ENCODE measurements around the gene RASL11B. TPM values are rescaled to one million over a fixed set of nuclear protein-coding genes. Genes with fewer than 3 reads are reported as not detected.

Gene RASL11B
- polyA plus RNA-seq, 1 donor = 2.1 TPM

- DNase-seq = no peak
- Histone ChIP-seq H3K36me3 (ENCODE audit: control insufficient read depth, insufficient read depth, low read length) (no peaks in the 10 kb centered on the region), H3K4me3 (ENCODE audit: low read length) (no peak overlapping the region), H3K27ac (ENCODE audit: low read length) (no peak overlapping the region), H3K27me3 (ENCODE audit: control insufficient read depth, insufficient read depth, low read length) (no peaks in the 10 kb centered on the region), H3K4me1 (ENCODE audit: control insufficient read depth, insufficient read depth, low read length) (peaks cover under 1% of the 10 kb centered on the region), H3K9me3 (ENCODE audit: control insufficient read depth, low read depth, low read length) (no peaks in the 10 kb centered on the region)
- no CpG with 5 or more reads among the region's 3 CpGs for WGBS (ENCODE audit: insufficient coverage, low lambda C conversion rate)
These were observed 18.2 kb upstream of the RASL11B start for GRCh38 chr4:52843958-52844357.

DNA sequence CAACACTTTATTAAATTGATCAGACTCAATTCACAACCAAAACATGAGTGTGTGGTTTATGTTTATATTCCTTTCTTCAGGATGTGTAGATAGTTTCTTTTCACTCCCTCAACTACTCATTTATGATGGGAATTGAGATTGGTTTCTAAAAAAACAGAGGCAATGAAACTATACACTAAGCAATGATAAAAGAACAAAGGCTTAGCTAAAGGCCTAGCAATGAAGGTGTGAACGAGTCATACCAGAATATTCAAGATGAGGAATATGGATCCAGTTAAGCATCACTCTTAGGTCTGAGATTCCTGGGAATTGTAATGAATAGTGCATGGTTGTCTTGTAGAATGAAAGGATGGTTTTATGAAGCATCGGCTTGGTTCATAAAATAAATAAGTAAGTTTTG, 17.5 kb upstream of the RASL11B start:
- Histone ChIP-seq H3K27ac (ENCODE audit: low read length) (no peak overlapping the region), H3K27me3 (ENCODE audit: control insufficient read depth, insufficient read depth, low read length) (no peaks in the 10 kb centered on the region), H3K4me3 (ENCODE audit: low read length) (no peak overlapping the region), H3K9me3 (ENCODE audit: control insufficient read depth, low read depth, low read length) (no peaks in the 10 kb centered on the region), H3K4me1 (ENCODE audit: control insufficient read depth, insufficient read depth, low read length) (peaks cover 2% of the 10 kb centered on the region), H3K36me3 (ENCODE audit: control insufficient read depth, insufficient read depth, low read length) (no peaks in the 10 kb centered on the region)
- 100% methylated on average over 1 of the region's 2 CpGs for WGBS (ENCODE audit: insufficient coverage, low lambda C conversion rate)
- no peak for DNase-seq

DNA sequence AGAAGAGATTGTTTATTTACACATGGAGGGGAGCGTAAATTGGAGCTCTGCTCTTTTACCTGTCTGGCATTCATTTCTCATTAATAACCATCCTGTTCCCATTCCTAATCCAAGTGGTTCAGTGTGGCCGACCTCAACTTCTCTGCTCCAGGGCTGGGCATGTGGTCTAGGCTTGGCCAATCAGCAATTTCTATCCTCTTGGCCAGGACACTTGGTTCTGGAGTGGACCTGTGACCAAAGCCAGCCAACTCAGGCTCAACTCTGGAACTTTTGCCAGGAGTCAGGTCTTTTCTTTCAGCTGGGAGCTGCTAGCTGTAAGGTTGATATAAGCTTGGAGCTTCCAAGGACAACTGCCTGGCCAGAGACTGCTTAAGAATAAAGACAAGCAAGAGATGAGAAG, 15.6 kb upstream of the RASL11B start:
- H3K27me3 ChIP-seq (ENCODE audit: control insufficient read depth, insufficient read depth, low read length) = no peaks in the 10 kb centered on the region
- H3K4me1 ChIP-seq (ENCODE audit: control insufficient read depth, insufficient read depth, low read length) = peaks cover 10% of the 10 kb centered on the region
- H3K27ac ChIP-seq (ENCODE audit: low read length) = no peak overlapping the region
- no peak overlapping the region for H3K4me3 ChIP-seq (ENCODE audit: low read length)
- no peak for DNase-seq
- WGBS (ENCODE audit: insufficient coverage, low lambda C conversion rate) = 100% methylated on average over 1 of the region's 2 CpGs
- no peaks in the 10 kb centered on the region for H3K9me3 ChIP-seq (ENCODE audit: control insufficient read depth, low read depth, low read length)
- no peaks in the 10 kb centered on the region for H3K36me3 ChIP-seq (ENCODE audit: control insufficient read depth, insufficient read depth, low read length)

- DNase-seq = peak in 1 of 2 donors; percentile 53
- no peak overlapping the region for H3K4me3 ChIP-seq (ENCODE audit: low read length)
- H3K9me3 ChIP-seq (ENCODE audit: control insufficient read depth, low read depth, low read length) = no peaks in the 10 kb centered on the region
- peaks cover 10% of the 10 kb centered on the region for H3K4me1 ChIP-seq (ENCODE audit: control insufficient read depth, insufficient read depth, low read length)
- 43% methylated on average over 3 of the region's 6 CpGs for WGBS (ENCODE audit: insufficient coverage, low lambda C conversion rate)
- H3K36me3 ChIP-seq (ENCODE audit: control insufficient read depth, insufficient read depth, low read length) = no peaks in the 10 kb centered on the region
- H3K27ac ChIP-seq (ENCODE audit: low read length) = no peak overlapping the region
- H3K27me3 ChIP-seq (ENCODE audit: control insufficient read depth, insufficient read depth, low read length) = no peaks in the 10 kb centered on the region
These were observed 13.9 kb upstream of the RASL11B start for GRCh38 chr4:52848254-52848653.

GRCh38 chr4:52850406-52851124, 11.6 kb upstream of the RASL11B start:
- peak; percentile 28 to 58 for DNase-seq
- no peaks in the 10 kb centered on the region for H3K36me3 ChIP-seq (ENCODE audit: control insufficient read depth, insufficient read depth, low read length)
- H3K9me3 ChIP-seq (ENCODE audit: control insufficient read depth, low read depth, low read length) = no peaks in the 10 kb centered on the region
- H3K27ac ChIP-seq (ENCODE audit: low read length) = no peak overlapping the region
- H3K27me3 ChIP-seq (ENCODE audit: control insufficient read depth, insufficient read depth, low read length) = no peaks in the 10 kb centered on the region
- peaks cover 10% of the 10 kb centered on the region for H3K4me1 ChIP-seq (ENCODE audit: control insufficient read depth, insufficient read depth, low read length)
- H3K4me3 ChIP-seq (ENCODE audit: low read length) = no peak overlapping the region
- WGBS (ENCODE audit: insufficient coverage, low lambda C conversion rate) = no CpG with 5 or more reads among the region's 3 CpGs

- Histone ChIP-seq H3K27ac (ENCODE audit: low read length) (no peak overlapping the region), H3K27me3 (ENCODE audit: control insufficient read depth, insufficient read depth, low read length) (no peaks in the 10 kb centered on the region), H3K4me3 (ENCODE audit: low read length) (no peak overlapping the region), H3K36me3 (ENCODE audit: control insufficient read depth, insufficient read depth, low read length) (no peaks in the 10 kb centered on the region), H3K9me3 (ENCODE audit: control insufficient read depth, low read depth, low read length) (no peaks in the 10 kb centered on the region), H3K4me1 (ENCODE audit: control insufficient read depth, insufficient read depth, low read length) (peaks cover 10% of the 10 kb centered on the region)
- WGBS (ENCODE audit: insufficient coverage, low lambda C conversion rate) = no CpG with 5 or more reads among the region's 1 CpG
- no peak for DNase-seq
These were observed 10.1 kb upstream of the RASL11B start for GRCh38 chr4:52852041-52852440.

GRCh38 chr4:52852711-52853110, 9.4 kb upstream of the RASL11B start:
- no peaks in the 10 kb centered on the region for H3K9me3 ChIP-seq (ENCODE audit: control insufficient read depth, low read depth, low read length)
- no peak for DNase-seq
- WGBS (ENCODE audit: insufficient coverage, low lambda C conversion rate) = no CpG with 5 or more reads among the region's 3 CpGs

DNA sequence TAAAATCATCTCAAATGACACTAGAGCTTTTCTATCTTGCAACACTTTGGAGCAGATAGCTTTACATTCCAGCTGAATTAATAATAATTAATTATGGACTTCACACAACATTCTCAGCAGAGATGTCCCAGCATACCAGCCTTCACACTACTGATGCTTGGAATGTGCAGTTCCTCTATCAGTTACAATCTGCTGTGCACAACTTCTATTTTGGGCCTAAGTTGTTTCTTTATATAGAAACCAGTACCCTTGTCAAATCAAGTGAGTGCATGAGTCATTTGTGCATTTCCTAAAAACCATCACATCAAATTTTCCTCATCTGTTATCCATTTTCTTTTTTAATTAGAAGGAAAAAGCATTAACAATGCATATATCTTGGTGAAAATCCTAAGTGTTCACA, 8.8 kb upstream of the RASL11B start:
- no peaks in the 10 kb centered on the region for H3K36me3 ChIP-seq (ENCODE audit: control insufficient read depth, insufficient read depth, low read length)
- H3K27ac ChIP-seq (ENCODE audit: low read length) = no peak overlapping the region
- no peaks in the 10 kb centered on the region for H3K9me3 ChIP-seq (ENCODE audit: control insufficient read depth, low read depth, low read length)
- H3K4me1 ChIP-seq (ENCODE audit: control insufficient read depth, insufficient read depth, low read length) = peaks cover 10% of the 10 kb centered on the region
- no peak overlapping the region for H3K4me3 ChIP-seq (ENCODE audit: low read length)
- no peaks in the 10 kb centered on the region for H3K27me3 ChIP-seq (ENCODE audit: control insufficient read depth, insufficient read depth, low read length)
- DNase-seq = no peak

More at GRCh38 chr4:52852711-52853110, 9.4 kb upstream of the RASL11B start:
- Histone ChIP-seq H3K4me1 (ENCODE audit: control insufficient read depth, insufficient read depth, low read length) (peaks cover 10% of the 10 kb centered on the region), H3K4me3 (ENCODE audit: low read length) (no peak overlapping the region), H3K27me3 (ENCODE audit: control insufficient read depth, insufficient read depth, low read length) (no peaks in the 10 kb centered on the region), H3K27ac (ENCODE audit: low read length) (no peak overlapping the region), H3K36me3 (ENCODE audit: control insufficient read depth, insufficient read depth, low read length) (no peaks in the 10 kb centered on the region)

DNA sequence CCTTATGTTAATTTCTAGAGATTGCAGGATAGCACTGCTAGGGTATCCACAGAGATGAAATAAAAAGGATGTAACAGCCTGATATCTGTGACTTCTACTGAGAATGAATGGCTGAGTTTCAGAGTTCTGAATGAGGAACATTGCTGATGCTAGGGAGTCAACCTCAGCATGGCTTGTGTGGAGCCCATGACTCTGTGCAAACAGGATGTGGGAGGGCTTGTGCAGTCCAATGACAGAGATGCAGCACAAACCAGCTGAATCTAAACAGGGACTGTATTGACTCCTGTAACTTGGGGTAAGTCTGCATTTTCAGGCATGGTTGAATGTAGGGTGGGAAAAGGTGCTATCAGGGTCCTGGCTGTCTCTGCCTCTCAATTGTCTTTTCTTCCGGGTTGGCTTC, 5.3 kb upstream of the RASL11B start:
- 100% methylated on average over 1 of the region's 1 CpG for WGBS (ENCODE audit: insufficient coverage, low lambda C conversion rate)
- Histone ChIP-seq H3K4me1 (ENCODE audit: control insufficient read depth, insufficient read depth, low read length) (peaks cover 3% of the 10 kb centered on the region), H3K9me3 (ENCODE audit: control insufficient read depth, low read depth, low read length) (no peaks in the 10 kb centered on the region), H3K27me3 (ENCODE audit: control insufficient read depth, insufficient read depth, low read length) (peaks cover 13% of the 10 kb centered on the region), H3K27ac (ENCODE audit: low read length) (no peak overlapping the region), H3K36me3 (ENCODE audit: control insufficient read depth, insufficient read depth, low read length) (no peaks in the 10 kb centered on the region), H3K4me3 (ENCODE audit: low read length) (no peak overlapping the region)
- no peak for DNase-seq

DNA sequence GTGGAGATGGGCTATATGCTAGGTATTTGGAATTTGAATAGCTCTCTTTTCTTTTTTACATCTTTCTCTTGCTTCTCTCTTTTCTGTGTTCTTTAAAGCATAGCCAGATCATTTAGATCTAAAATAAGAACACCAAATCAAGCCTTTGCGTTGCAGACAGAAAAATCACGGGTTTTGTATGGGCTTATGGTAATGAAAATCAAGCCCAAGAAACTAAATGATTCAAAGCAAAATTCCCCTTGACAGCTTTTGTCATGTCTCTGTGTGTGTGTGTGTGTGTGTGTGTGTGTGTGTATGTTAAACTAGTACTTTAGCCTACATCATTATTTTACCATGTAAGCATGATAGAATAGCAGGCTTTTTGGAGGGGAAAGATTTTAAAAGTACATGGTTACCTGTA, 1.8 kb upstream of the RASL11B start:
- H3K4me1 ChIP-seq (ENCODE audit: control insufficient read depth, insufficient read depth, low read length) = peaks cover 9% of the 10 kb centered on the region
- peaks cover 21% of the 10 kb centered on the region for H3K27me3 ChIP-seq (ENCODE audit: control insufficient read depth, insufficient read depth, low read length)
- no peak overlapping the region for H3K27ac ChIP-seq (ENCODE audit: low read length)
- no peak for DNase-seq
- H3K4me3 ChIP-seq (ENCODE audit: low read length) = no peak overlapping the region
- peaks cover under 1% of the 10 kb centered on the region for H3K36me3 ChIP-seq (ENCODE audit: control insufficient read depth, insufficient read depth, low read length)
- no CpG with 5 or more reads among the region's 2 CpGs for WGBS (ENCODE audit: insufficient coverage, low lambda C conversion rate)
- H3K9me3 ChIP-seq (ENCODE audit: control insufficient read depth, low read depth, low read length) = no peaks in the 10 kb centered on the region

DNA sequence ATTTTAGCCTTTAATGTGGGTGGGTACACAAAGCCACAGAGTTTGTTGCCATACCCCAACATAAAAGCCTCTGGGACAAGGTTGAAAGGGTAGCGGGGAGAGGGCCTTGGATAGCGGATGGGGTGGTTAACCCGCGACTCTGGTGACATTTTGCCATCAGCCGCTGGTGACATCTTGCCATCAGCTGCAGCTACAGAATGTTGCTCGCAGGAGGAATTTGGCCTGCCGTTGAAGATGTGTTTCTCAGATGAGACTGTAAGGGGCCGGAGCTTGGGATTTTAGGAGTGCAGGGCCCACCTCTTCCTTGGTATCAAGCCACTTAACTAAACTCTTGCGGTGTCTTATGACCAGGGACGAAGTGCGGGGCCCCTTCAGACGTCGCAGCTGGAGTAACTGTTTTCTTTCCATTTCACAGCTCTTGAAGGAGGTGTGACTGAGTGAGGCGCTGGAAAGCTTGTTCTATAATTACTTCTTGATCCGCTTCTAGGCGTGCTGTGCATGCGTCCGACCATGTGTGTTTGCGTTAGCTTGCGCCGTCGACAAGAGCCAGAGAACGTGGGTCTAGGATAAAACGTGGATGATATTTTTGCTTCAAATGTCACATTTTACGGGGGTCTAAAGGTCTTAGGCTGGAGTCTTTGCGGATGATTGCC, 820 bp upstream of the RASL11B start:
- no CpG with 5 or more reads among the region's 26 CpGs for WGBS (ENCODE audit: insufficient coverage, low lambda C conversion rate)
- no peak for DNase-seq
- Histone ChIP-seq H3K4me1 (ENCODE audit: control insufficient read depth, insufficient read depth, low read length) (peaks cover 9% of the 10 kb centered on the region), H3K36me3 (ENCODE audit: control insufficient read depth, insufficient read depth, low read length) (peaks cover 6% of the 10 kb centered on the region), H3K27me3 (ENCODE audit: control insufficient read depth, insufficient read depth, low read length) (peaks cover 21% of the 10 kb centered on the region), H3K27ac (ENCODE audit: low read length) (no peak overlapping the region), H3K9me3 (ENCODE audit: control insufficient read depth, low read depth, low read length) (no peaks in the 10 kb centered on the region), H3K4me3 (ENCODE audit: low read length) (peak overlapping the region; percentile 50)
